ENCODE data around the gene GLS.
"Not testable (repeated sequence)": the region's sequence is repeated elsewhere in the genome, so short reads cannot be mapped to it uniquely, and the experiment has no call there.

Gene GLS

DNA sequence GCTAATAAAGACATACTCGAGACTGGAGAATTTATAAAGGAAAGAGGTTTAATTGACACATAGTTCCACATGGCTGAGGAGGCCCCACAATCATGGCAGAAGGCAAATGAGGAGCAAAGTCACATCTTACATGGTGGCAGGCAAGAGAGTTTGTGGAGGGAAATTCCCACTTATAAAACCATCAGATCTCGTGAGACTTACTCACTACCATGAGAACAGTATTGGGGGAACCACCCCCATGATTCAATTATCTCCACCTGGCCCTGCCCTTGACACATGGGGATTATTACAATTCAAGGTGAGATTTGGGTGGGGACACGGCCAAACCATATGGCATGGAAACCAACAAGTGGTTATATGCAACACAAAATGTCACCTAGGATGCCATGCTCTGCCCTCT is 114.7 kb downstream of the GLS start:
- not testable (repeated sequence) for DNase-seq (ENCODE audit: low read depth)

DNA sequence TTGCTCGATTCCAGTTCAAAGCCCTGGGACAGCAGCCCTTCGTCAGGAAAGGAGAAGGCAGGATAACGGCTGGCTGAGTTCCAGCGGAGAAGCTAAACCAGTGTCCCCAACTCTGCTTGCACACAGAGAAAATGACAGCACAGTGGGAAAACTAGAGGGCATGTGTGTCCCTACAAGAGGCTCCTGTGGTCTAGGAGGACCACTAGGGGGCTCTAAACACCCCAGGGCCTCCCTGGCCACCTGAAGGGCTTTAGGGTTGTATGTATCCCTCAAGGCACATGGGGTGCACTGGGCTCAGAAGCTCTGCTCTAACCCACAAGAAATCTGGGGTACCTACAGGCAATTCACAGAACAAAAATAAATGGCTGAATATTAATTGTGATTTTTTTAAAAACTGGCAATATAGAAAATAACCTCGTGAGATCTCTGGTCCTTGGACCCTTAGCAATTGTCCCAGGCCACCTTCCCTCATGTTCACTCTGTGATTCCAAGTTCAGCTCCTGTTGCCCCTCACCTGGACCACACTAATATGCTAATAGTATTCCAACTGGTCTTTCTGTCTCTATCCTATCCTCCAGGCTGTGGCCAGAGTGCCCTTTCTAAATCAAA is 115.8 kb downstream of the GLS start:
- DNase-seq (ENCODE audit: low read depth) = no peak

DNA sequence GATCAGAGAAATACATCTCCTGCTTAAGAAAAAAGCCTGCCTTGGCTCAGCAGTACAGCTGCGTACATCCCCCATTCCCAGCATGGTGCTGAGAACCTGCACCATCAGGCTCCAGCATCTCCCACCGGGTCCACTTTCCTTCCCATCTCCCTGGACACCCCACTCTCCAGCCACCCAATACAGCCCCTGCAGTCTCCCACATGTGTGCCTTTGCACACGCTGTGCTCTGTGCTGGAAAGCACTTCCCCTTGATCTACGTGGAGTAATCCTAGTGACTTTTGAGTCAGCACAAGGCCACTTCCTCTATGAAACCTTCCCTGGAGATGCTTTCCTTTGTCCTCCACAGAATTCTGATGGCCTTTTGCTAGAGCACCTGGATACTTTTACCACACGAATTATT is 116.3 kb downstream of the GLS start:
- no peak for DNase-seq (ENCODE audit: low read depth)

DNA sequence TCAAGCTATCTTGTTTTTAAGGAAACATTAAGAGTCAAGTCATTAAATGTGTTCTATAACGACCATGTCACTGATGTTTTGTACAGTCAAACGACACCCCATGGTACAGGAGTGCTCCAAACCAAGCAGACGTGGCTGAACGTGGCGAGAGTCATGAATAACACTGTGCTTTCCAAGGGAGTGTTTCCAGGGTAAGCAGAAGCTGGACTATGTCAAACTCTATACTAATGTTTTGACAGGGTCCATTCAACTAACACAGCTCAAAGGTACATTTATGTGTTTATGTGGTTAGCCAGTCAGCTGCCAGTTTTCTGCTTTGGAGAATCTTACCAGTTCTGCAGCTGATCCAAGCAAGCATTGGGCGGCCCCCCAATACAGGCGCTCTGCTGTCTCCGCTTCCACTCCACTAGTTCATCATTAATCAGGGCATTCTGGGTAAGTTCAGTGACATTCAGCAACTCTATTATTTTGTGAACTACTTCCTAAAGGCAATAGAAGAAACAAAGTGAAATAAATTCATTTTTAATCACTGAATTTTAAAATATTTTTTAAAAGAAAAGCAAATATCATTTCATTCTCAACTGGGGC is 117.0 kb downstream of the GLS start:
- no peak for DNase-seq (ENCODE audit: low read depth)

DNA sequence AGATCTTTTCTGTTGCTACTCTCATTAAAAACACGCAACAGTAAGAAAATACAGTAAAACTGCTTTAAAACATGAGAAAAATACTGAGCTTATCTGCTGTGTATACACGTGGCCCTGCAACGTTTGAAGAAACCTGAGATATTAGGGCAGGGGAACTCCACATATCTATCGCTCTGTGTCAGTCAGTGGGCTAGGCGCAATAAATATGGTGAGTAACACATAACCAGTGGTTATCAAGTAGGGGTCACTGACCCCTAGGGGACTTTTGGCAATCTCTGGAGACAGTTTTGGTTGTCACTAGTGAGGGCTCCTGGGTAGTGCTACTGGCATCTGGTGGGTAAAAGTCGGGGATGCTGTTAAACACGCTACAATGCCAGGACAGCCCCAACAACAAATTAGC is 118.4 kb downstream of the GLS start:
- DNase-seq (ENCODE audit: low read depth) = no peak

- no peak for DNase-seq (ENCODE audit: low read depth)
Observed at GRCh38 chr2:190999949-191000665, 119.5 kb downstream of the GLS start.

- DNase-seq (ENCODE audit: low read depth) = no peak
Observed at GRCh38 chr2:191001032-191001431, 120.4 kb downstream of the GLS start.

GRCh38 chr2:191001624-191002023 is 121.0 kb downstream of the GLS start:
- no peak for DNase-seq (ENCODE audit: low read depth)

GRCh38 chr2:191003405-191004309 is 123.0 kb downstream of the GLS start:
- DNase-seq (ENCODE audit: low read depth) = no peak

DNA sequence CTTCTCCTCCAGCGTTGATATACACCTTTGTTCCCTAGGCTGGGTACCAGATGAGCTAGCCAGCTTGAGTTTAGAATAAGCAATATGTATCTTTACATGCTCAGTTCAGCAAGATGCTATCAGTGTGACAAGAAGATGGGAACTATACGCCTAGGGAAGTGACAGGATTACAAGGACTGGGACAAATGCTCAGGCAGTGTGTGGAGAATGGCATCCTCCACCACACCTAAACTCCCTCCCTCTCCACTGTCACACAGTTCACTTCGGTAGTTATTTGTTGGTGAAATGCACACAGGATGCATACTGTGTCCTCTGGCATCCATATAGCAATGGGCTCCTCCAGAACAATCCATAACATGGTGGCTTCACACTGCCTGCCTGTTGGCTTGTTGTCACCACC is 125.7 kb downstream of the GLS start:
- no peak for DNase-seq (ENCODE audit: low read depth)

DNA sequence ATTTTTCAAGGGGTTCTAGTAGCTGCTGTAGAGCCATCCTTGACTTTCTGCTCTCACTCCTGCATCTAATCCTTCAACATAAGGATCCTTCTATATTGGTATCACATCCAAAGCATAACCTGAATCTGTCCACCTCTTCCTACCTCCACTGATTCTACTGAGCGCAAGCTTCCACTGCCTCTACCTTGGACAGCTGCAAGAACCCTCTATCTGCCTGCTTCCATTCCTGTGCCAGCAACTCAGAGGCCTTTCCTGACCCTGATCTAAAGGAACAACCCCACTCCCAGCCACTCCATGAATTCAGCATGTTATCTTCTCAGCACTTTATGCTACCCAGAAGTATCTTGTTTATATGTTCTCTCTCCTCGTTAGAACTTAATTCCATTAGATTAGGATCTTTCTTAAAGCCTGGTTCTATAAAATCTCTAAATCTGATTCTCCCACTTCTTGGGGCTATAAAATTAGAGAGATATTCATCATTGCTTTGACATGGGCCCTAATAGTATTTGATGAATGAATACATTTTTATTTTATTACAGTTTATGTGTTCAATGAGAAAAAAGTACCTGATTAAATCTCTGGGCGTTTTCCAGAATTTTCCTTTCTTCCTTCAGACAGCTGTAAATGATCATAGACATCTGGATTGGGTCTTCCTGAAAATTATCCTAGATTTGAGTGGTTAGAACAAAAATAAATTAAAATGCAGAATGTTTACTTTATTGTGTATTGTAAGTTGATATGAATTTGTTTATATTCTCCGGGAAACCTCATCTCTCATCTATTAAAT is 126.6 kb downstream of the GLS start:
- no peak for DNase-seq (ENCODE audit: low read depth)

DNA sequence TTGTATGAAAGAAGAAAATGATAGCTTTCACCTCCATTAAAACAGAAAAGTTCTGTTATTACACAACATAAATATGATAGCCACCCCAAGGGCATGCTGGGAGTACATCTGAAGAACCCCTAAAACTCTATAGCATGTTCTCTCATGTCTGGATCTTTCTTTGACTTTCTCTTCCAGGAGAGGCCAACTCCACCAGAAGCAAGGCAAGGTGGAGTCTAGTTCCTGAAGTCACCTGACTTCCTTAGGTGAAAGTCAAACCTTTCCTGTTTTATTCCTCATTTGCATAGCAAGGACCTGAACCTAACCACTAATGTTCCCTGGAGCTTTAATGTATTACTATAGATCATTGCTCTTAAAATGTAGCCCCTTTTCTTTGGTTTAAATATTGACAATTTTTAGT is 127.7 kb downstream of the GLS start:
- DNase-seq (ENCODE audit: low read depth) = no peak

- no peak for DNase-seq (ENCODE audit: low read depth)
Observed at GRCh38 chr2:191009541-191010374, 129.1 kb downstream of the GLS start.

DNA sequence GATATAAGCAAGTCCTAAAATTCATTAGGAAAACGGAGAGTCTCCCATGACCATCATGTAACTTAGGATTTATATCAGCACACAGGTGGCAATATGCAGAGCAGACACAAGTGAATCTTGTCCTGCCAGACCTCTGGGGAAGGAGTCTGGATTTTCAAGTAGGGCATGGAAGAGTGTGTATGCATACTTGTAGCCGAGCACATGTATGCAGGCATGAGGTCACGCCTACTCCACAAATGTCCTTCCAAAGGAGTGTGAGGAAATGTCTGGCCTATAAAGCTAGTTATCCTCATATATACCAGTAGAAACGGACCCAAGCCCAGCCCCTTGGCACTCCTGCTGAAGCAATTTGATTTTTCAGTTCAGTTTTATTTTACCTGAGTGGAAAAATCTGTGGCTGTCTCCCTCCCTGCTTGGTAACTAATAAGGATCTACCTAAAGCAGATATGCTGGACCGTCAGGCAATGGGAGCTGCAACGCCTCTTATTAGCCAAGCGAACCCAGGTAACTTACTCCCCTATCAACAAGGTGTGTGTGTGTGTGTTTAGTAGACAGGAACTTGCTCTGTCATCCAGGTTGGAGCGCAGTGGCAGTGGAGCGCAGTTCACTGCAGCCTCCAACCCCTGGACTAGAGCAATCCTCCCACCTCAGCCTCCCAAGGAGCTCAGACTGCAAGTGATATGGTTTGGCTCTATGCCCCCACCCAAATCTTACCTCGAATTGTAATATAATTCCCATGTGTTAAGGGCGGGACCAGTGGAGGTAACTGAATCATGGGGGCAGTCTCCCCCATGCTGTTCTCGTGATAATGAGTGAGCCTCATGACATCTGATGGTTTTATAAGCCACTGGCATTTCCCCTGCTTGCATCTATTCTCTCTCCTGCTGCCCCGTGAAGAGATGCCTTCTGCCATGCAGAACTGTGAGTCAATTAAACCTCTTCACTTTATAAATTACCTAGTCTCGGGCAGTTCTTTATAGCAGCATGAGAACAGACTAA is 130.6 kb downstream of the GLS start:
- DNase-seq (ENCODE audit: low read depth) = no peak

GRCh38 chr2:191012346-191012745 is 131.7 kb downstream of the GLS start:
- no peak for DNase-seq (ENCODE audit: low read depth)

DNA sequence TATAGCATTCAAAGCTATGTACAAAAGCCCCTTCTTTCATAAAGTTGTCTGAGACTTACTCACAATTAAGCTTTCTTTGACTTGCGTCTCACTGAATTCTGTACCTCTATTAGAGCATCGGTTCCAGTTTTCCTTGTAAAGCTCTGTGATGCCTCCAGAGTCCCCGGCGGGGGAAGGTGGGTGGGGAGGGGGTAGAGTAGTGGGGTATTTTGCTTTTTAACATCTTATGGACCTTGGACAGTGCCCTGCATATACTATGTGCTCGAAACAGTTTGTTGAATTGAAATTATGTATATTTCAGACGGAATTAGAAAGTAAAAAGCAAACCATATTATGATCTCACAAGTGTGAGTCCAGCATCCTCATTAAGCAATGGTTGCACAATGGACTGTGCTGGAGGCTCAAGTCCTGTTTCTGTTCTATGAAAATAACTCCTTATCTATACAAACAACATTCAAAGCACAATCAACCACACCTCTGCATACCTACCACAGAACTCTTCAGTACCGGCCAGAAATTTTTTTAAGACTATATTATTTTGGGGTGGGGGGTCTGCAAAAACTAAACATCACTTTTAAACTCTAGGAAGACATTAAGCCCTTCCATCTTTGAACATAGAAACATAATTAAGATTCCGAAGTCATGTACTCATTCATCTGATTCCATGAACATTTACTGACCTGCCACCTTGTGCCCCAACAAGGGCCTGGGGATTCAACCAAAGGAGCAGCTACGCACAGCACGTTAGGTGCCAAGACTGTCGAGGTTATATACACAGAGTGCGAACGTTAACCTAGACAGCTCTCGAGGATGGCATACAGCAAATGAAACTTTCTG is 132.4 kb downstream of the GLS start:
- no peak for DNase-seq (ENCODE audit: low read depth)

DNA sequence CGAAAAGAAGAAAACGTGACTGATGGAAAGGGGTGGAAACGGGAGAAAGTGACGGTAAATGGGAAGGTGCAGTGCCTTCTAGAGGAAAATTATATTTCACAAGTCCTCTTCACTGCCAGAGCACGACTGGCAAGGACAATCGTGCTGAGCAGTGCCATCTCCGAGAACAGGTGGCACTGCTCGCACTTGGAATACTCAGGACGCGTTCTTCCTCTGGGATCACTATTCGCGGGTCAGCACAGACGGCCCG is 133.0 kb downstream of the GLS start:
- DNase-seq (ENCODE audit: low read depth) = no peak

- DNase-seq (ENCODE audit: low read depth) = peak; percentile 97
Observed at GRCh38 chr2:191013932-191014652, 133.5 kb downstream of the GLS start, which contains the start of gene STAT1. TSS of gene STAT1 (minus strand) at chr2:191014171. CDS start at chr2:191010003, 4,168 bp downstream.
